ENCODE data around the gene PTPN12. TPM values are rescaled to one million over a fixed set of nuclear protein-coding genes. Genes with fewer than 3 reads are reported as not detected.
"Not testable (repeated sequence)": the region's sequence is repeated elsewhere in the genome, so short reads cannot be mapped to it uniquely, and the experiment has no call there.

The PTPN12 gene
- total RNA-seq, 1 donor from 2014 or later: 114 TPM

DNA sequence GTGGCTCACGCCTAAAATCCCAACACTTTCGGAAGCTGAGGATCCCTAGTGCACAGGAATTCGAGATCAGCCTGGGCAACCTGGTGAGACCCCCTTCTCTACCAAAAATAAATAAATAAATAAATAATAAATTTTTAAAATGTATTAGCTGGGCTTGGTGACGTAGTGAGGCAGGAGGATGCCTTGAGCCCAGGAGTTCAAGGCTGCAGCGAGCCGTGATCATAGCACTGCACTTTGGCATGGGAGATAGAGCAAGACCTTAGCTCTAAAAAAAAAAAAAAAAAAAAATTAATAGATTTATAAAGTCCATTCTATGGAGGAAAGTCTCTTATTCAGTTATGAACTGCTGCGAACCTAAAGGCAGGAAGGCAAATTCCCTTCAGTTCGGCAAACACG lies 1.1 kb upstream of the PTPN12 start:
- Mint-ChIP-seq H3K9me3 (no peaks in the 10 kb centered on the region), H3K36me3 (no peaks in the 10 kb centered on the region), H3K27me3 (ENCODE audit: low read depth) (no peaks in the 10 kb centered on the region), H3K4me3 (peak overlapping the region; percentile 98), H3K4me1 (peaks cover 21% of the 10 kb centered on the region), H3K27ac (peak overlapping the region; percentile 98)
- DNase-seq (ENCODE audit: low spot score in 2 of 2, unreplicated experiment in 2 of 2): no peak
- TF ChIP-seq, protein P1, sequence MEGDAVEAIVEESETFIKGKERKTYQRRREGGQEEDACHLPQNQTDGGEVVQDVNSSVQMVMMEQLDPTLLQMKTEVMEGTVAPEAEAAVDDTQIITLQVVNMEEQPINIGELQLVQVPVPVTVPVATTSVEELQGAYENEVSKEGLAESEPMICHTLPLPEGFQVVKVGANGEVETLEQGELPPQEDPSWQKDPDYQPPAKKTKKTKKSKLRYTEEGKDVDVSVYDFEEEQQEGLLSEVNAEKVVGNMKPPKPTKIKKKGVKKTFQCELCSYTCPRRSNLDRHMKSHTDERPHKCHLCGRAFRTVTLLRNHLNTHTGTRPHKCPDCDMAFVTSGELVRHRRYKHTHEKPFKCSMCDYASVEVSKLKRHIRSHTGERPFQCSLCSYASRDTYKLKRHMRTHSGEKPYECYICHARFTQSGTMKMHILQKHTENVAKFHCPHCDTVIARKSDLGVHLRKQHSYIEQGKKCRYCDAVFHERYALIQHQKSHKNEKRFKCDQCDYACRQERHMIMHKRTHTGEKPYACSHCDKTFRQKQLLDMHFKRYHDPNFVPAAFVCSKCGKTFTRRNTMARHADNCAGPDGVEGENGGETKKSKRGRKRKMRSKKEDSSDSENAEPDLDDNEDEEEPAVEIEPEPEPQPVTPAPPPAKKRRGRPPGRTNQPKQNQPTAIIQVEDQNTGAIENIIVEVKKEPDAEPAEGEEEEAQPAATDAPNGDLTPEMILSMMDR (IDR thresholded peaks at IDR 0.05; ENCODE audit: unreplicated experiment): no peak

- Mint-ChIP-seq H3K27me3 (ENCODE audit: low read depth) (no peaks in the 10 kb centered on the region), H3K4me3 (peak overlapping the region; percentile 98), H3K4me1 (peaks cover 26% of the 10 kb centered on the region), H3K9me3 (no peaks in the 10 kb centered on the region), H3K27ac (peak overlapping the region; percentile 98), H3K36me3 (no peaks in the 10 kb centered on the region)
- peak; percentile 92 to 94 for DNase-seq (ENCODE audit: low spot score in 2 of 2, unreplicated experiment in 2 of 2)
- TF ChIP-seq, protein P1 (IDR thresholded peaks at IDR 0.05; ENCODE audit: unreplicated experiment): no peak
These were observed 521 bp upstream of the PTPN12 start for GRCh38 chr7:77536413-77537135.

DNA sequence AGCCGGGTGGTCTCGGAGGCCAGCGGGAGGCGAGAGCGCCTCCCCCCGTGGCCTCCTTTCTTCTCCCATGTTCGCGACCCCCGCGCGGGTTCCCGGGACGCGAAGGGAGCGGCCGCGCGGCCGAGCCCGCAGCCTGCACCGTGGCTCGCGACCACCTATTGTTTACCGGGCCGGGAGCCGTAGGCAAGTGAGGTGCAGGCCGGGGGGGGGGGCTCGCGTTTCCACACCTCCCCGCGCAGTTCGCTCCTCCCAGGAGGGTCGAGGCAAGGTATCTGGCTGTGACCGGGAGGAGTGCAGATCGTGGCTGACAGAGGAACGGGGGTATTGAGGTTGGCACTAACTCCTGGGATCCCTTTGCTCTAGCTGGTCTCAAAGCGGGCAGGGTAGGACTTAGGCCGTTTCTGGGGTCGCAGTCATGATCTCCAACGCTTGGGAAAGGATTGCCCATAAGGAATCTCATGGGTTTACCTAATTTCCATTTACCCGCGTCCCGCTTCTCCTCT lies 734 bp downstream of the PTPN12 start:
- Mint-ChIP-seq H3K27ac (peak overlapping the region; percentile 96), H3K27me3 (ENCODE audit: low read depth) (no peaks in the 10 kb centered on the region), H3K36me3 (no peaks in the 10 kb centered on the region), H3K9me3 (no peaks in the 10 kb centered on the region), H3K4me3 (peak overlapping the region; percentile 95), H3K4me1 (peaks cover 38% of the 10 kb centered on the region)
- DNase-seq (ENCODE audit: low spot score in 2 of 2, unreplicated experiment in 2 of 2): peak in 1 of 2 experiments; percentile 68
- TF ChIP-seq, protein P1 (IDR thresholded peaks at IDR 0.05; ENCODE audit: unreplicated experiment): no peak

DNA sequence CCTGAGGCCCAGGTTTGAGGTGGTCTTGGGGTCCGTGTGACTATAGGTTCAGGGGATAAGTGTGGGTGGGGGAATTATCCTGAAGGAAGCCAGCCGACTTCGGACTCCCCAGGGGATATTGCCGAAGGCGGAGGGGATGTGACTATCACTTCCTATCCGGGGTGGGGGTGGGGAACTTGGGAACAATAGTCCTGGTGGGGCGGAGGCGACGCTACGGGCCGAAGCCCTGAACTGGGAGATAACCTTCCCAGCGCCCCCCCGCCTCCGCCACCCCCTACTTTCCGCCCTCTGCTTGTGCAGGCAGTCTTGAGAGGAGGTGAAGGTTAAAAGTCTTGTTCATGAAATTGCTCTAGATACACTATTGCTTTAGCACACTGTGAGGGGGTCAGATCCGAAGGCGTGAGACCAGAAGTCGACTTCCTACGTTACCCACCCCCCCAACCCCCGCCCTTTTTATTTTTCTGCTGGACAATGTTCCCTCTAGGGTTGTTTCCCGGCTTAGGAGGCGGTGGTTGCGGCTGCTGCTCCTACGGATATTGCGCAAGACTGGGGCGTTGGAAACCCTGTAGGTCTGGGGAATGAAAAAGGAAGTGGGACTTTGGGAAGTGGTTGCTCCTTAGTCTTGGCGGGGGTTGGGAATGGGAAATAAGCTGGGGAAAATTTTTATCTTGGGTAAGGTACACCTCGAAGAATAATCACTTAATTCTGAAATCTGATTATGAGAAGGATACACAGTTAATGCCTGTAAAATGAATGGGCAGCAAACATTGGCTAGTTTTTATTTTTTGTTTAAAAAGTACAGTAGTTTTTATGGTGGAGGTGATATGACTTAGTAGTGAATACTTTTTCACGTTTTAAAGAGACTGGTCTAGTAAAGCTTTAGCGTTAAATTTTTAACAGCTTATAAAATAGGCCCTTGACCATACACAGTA lies 1.5 kb downstream of the PTPN12 start:
- Mint-ChIP-seq H3K9me3 (no peaks in the 10 kb centered on the region), H3K36me3 (no peaks in the 10 kb centered on the region), H3K27me3 (ENCODE audit: low read depth) (no peaks in the 10 kb centered on the region), H3K4me1 (peaks cover 40% of the 10 kb centered on the region), H3K27ac (peak overlapping the region; percentile 96), H3K4me3 (peak overlapping the region; percentile 95)
- TF ChIP-seq, protein P1 (IDR thresholded peaks at IDR 0.05; ENCODE audit: unreplicated experiment): no peak
- DNase-seq (ENCODE audit: low spot score in 2 of 2, unreplicated experiment in 2 of 2): peak in 1 of 2 experiments; percentile 51

DNA sequence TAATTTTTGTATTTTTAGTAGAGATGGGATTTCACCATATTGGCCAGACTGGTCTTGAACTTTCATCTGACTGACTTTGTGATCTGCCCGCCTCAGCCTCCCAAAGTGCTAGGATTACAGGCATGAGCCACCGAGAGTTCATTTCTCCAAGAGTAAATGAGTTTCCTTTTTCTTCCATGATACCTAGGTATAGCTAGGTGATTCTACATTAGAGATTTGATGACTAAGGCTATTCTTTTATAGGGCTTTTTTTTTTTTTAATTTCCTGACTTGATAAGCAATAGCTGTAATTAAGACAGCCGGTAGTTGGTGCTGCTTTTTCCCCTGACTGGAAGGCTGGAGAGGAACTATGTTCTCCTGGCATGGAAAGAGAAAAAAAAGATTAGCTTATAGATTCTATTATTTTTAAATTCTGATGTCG lies 3.3 kb downstream of the PTPN12 start:
- no peak for DNase-seq (ENCODE audit: low spot score in 2 of 2, unreplicated experiment in 2 of 2)
- no peaks in the 10 kb centered on the region for H3K9me3 Mint-ChIP-seq
- peaks cover 42% of the 10 kb centered on the region for H3K4me1 Mint-ChIP-seq
- H3K4me3 Mint-ChIP-seq: peak overlapping the region; percentile 95
- H3K27me3 Mint-ChIP-seq (ENCODE audit: low read depth): no peaks in the 10 kb centered on the region
- no peak overlapping the region for H3K27ac Mint-ChIP-seq
- TF ChIP-seq, protein P1 (IDR thresholded peaks at IDR 0.05; ENCODE audit: unreplicated experiment): no peak
- H3K36me3 Mint-ChIP-seq: no peaks in the 10 kb centered on the region

GRCh38 chr7:77540993-77541392 lies 3.9 kb downstream of the PTPN12 start:
- H3K4me1 Mint-ChIP-seq: peaks cover 42% of the 10 kb centered on the region
- DNase-seq (ENCODE audit: low spot score in 2 of 2, unreplicated experiment in 2 of 2); H3K27me3 Mint-ChIP-seq (ENCODE audit: low read depth); H3K27ac Mint-ChIP-seq; H3K36me3 Mint-ChIP-seq; H3K9me3 Mint-ChIP-seq: not testable (repeated sequence)
- H3K4me3 Mint-ChIP-seq: peak overlapping the region; percentile 36

Measured in mesothelial cell of epicardium (in vitro differentiated cells).